ENCODE measurements around the gene SGMS1. TPM values are rescaled to one million over a fixed set of nuclear protein-coding genes. Genes with fewer than 3 reads are reported as not detected.
"Not testable (repeated sequence)": the region's sequence is repeated elsewhere in the genome, so short reads cannot be mapped to it uniquely, and the experiment has no call there.

The SGMS1 gene
- total RNA-seq, 1 donor from 2014 or later = 37.2 TPM

DNA sequence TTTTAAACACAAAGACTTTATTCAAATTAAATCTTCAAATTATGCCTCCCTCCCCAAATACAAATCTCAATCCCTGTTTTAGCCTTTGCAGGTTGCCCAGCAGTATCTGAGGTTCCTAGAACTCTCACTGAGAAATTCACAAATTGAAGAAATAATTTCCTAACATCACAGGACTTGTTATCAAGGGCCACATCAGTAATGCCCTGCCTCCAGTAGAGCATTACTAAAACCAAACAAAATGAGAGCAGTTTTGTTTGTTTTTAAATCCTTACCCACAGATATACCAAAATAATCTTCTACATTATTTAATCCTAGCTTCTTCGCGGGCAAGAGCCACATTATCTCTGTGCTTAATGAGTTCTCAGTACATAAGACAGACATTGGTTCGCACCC, 152.2 kb downstream of the SGMS1 start:
- DNase-seq (ENCODE audit: low spot score) = no peak

DNA sequence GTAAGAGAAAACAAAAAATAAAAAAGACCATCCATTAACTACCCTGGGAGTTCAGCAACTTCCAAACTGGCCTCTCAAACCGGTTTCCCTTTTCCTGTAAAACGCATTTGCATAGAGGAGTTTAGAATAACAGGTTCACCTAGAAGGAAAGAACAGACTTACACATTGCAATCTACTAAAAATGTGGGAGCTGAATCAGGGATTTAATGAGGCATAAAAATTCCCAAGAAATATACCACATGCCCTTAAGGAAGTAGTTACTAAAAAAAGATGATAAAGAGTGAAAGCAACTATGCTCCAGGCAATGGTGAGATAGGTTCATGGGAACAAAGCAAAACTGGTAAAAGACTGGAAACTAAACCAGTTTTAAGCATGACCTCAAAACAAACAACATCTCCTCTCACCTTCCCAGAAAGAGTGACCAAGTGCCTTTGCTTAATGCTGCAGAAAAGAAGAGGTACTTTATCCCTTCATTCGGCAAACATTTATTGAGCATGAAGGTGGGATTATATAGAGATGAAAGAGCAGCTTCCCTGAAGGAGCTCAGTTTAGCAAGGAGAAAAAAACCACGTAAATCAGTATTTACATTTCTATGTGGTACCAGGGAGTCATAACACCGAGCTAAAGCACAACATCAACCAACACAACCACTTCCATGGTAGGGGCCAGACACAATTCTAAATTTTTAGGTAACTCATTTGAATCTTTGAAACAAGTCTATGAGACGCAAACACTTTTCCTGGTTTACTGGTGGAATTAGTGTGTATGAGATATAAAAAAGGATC, 152.8 kb downstream of the SGMS1 start:
- no peak for DNase-seq (ENCODE audit: low spot score)

DNA sequence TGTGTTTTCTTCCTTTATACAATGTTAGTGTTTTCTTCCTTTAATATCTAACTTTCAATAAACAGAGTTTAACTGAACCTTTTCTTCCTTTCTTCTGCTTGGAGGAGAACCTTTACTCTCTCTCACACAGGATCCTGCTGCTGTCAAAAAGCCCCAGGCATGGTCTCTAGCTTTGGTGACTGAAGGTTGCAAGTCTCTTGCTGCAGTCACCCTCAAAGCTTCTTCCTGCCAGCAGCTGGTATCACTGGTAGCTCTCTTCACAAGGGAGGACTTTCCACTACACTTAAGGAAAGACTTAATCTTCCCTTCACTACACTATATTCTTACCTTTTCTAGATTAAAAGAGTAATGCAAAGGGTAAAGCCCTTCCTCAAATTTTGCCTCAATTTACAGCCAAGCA, 153.4 kb downstream of the SGMS1 start:
- no peak for DNase-seq (ENCODE audit: low spot score)

DNA sequence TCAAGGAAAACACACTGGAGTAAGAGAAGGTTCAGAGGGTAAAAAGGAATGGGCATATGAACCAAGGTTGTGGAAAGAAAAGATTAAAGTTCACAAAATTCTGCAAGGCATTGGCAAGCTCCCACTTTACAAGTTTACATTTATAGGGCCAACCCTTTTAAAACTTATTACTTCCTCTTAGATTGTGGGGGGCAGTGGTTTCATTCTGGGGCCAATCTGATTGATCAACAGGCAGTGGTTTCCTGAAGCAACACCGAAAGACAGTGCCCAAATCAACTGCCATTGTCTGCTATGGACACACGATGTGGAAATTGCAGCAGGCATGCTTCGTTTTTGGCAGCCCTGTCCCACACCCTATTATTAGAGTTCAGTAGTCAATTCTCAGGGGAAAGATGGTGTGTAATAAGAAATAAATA, 154.0 kb downstream of the SGMS1 start:
- no peak for DNase-seq (ENCODE audit: low spot score)

DNA sequence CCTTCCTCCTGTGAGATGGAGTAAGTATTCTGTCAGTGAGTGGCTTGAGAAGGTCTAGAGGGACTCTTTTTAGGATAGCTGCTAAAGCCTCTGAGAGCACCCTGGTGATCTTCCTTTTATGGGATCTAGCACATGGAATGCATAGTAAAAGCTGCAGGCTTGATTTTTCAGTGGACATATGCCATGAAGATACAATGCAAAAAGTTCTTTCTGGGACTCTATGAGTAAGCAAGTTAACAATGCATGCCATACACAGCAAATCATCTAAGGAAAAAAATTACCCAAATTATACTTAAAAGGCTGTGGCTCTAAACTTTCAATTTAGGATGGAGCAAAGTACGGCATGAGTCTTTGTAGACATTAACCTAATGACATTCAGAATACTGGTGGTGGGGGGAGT, 154.5 kb downstream of the SGMS1 start:
- DNase-seq (ENCODE audit: low spot score) = no peak

DNA sequence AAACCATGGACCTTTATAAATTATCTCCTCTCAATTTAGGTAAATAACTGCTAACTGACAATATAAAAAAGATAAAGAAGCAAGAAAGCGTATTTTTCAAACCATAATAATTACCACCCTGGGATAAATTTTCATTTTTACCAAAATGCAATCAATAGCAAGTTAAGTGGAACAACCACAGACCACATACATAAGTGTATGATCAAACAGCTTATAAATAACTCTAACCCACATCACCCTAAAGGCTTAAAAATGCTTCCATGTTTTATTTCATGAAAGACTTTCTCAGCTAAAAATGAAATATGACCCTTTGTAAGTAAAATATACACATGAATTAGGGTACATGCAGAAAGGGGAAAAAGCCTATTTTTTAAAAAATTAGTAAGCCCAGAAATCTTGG, 156.5 kb downstream of the SGMS1 start:
- DNase-seq (ENCODE audit: low spot score) = no peak

DNA sequence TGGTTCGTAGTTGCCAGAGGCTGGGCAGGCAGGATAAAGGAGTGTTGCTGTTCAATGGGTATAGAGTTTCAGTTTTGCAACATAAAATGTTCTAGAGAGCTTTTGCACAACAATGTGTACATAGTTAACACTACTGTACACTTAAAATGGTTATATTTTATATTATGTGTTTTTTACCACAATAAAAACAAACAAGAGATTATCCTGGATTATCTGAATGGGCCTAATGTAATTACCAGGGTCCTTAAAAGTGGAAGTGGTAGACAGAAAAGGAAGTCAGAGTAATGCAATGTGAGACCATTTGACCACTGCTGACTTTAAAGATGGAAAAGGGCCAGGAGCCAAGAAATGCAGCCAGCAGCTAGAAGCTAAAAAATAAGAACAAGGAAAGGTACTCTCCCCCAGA, 159.7 kb downstream of the SGMS1 start:
- no peak for DNase-seq (ENCODE audit: low spot score)

DNA sequence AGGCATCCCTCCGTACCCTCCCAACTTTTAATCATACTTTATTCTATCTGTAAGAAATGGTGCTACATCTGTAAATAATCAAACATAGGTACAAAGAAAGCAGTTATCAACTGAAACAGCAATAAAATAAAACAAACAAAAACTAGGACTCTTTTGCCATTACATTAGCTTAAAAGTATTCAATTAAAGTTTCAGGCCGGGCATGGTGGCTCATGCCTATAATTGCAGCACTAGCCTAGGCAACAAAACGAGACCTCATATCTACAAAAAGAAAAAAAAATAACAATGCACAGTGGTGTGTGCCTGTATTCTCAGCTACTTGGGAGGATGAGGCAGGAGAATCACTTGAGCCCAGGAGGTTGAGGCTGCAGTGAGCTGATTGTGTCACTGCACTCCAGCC, 161.9 kb downstream of the SGMS1 start:
- no peak for DNase-seq (ENCODE audit: low spot score)

DNA sequence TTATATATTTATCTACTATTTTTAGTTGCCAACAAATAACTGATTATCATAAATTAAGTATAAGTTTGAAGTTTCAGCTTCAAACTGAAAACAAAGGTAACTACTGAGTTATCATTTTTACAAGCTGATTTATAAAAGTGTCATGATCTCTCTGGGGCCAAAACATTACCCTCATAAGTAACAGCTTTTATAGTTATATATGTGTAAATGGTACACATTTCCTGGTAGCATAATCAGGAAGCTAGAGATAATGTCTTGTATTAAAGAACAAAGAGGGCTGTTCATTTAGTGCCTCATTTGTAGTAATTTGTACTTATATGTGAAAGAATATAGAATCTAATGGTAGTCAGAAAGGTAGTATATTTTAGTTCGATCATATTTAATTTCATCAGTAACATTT, 162.6 kb downstream of the SGMS1 start:
- DNase-seq (ENCODE audit: low spot score) = no peak

DNA sequence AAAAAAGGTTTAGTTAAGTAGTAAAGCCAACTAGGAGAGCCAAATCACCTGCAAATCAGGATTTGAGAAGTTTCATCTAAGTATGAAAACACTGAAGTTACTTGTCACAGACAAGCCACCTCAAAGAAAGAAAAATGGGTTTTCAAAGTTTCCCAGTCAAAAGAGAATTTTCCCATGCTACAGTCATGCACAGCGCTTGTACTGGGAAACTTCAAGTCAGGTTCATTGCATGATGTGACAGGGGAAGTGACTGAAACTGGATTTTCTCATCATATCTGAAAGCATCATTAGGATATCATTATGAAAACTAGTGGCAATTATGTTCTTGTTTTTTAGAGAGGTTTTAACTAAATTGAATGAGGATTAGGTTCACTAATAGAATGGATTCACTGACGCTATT, 167.0 kb downstream of the SGMS1 start:
- DNase-seq (ENCODE audit: low spot score) = no peak

DNA sequence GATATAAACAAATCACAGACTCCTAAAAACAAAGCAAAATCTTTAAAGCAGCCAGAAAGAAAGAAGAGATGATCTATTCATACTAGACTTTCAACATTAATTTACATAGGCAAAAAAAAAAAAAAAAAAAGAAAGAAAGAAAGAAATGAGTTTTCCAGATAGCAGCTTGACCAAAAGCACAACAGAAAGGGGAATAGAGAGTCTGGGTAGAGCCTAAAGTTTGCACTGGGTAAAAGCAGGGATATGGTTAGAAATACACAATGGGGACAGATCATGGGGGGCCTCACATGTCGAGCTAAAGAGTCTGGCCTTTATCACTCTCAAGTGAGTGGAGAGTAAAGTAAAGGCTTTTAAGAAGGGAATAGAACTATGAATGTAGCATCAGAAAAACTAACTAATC, 169.8 kb downstream of the SGMS1 start:
- no peak for DNase-seq (ENCODE audit: low spot score)

DNA sequence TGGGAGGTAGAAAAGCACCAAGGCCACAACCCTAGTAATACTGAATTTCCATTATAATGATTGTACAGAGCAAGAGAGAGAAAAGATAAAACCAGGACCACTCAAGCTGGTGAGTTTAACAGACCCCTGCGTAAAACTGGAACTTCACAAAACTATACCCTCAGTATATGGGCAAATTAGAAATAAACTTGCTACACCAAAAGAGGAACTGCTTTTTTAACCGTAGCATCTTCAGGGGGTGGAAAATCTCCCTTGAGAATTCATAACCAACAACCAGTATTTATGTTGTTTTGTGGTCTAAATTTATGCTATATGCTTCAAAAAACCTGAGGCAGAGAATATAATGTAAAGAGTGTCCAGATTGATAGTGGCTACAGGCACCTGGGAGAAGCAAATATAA, 171.2 kb downstream of the SGMS1 start:
- DNase-seq (ENCODE audit: low spot score) = no peak

DNA sequence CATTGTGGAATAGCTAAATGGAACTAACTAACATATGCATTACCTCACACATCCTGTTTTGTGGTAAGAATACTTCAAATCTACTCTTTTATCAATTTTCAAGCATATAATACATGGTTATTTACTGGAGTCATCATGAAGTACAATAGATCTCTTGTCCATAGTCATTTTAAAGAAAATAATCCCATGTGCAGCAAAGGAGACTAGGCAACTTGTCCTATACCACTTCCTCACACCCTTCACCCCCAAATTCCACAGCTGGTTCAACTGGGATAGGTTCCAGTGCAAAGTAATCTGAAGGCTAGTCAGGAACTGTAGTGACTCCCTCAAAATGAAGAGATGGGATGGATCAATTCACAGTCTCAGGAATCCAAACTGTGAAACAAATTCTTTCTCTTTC, 176.1 kb downstream of the SGMS1 start:
- no peak for DNase-seq (ENCODE audit: low spot score)

DNA sequence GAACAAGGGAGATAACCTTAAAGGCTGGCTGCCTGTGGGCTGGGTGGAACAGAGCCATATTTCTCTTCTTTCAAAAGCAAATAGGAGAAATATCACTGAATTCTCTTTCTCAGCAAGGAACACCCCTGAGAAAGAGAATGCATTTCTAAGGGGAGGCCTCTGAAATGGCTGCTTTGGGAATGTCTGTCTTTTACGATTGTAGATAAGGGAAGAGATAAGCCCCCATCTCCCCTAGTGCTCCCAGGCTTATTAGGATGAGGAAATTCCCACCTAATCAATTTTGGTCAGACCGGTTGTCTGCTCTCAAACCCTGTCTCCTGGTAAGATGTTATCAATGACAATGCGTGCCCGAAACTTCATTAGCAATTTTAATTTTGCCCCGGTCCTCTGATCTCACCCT, 178.0 kb downstream of the SGMS1 start:
- not testable (repeated sequence) for DNase-seq (ENCODE audit: low spot score)

DNA sequence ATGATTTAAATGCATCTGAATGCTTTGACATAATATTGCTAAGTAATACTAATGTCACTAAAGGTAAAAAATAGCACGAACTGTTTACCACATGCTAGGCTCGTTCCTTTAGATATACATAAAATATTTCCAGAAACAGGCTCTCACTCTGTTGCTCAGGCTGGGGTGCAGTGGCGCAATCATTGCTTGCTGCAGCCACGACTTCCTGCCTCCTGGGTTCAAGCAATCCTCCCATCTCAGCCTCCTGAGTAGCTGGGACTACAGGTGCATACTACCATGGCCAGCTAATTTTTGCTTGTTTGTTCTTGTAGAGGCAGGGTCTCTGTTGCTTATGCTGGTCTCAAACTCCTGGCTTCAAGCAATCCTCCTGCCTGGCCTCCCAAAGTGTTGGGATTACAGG, 183.3 kb downstream of the SGMS1 start:
- DNase-seq (ENCODE audit: low spot score) = no peak

DNA sequence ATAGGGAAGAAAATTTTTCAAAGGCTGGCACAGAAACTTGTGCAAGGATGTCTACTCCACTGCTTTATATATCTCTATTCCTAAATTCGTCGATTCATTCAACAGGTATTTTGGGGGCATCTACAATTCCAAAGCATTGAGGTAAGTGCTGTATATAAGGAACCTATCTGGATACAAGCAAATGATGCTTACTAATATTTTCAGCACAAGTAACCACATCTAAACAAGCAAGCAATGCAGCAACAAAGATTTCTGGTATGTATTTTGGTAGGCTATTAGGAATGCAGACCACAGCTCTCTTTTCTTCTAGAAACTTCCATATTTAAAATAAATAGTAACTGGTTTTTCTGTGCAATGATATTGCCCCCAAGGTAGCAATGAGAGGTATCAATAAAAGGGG, 183.9 kb downstream of the SGMS1 start:
- no peak for DNase-seq (ENCODE audit: low spot score)

DNA sequence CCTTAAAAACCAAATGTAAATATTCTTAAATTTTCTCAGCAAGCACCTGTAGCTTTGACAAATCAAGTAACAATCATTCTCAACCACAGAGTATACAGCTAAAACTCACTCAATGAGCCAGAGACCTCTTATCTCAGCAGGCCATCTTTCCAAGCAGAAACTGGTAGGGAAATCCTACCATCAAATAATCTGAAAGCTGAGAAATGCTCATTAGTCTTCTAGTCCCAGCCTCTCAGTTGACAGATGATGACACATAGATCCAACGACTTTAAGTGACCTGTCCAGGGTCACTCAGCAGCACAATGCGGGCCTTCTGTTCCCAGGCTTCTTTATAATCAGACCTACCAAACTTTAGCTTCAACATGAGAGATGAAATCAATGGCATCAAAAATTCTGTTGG, 184.6 kb downstream of the SGMS1 start:
- no peak for DNase-seq (ENCODE audit: low spot score)

DNA sequence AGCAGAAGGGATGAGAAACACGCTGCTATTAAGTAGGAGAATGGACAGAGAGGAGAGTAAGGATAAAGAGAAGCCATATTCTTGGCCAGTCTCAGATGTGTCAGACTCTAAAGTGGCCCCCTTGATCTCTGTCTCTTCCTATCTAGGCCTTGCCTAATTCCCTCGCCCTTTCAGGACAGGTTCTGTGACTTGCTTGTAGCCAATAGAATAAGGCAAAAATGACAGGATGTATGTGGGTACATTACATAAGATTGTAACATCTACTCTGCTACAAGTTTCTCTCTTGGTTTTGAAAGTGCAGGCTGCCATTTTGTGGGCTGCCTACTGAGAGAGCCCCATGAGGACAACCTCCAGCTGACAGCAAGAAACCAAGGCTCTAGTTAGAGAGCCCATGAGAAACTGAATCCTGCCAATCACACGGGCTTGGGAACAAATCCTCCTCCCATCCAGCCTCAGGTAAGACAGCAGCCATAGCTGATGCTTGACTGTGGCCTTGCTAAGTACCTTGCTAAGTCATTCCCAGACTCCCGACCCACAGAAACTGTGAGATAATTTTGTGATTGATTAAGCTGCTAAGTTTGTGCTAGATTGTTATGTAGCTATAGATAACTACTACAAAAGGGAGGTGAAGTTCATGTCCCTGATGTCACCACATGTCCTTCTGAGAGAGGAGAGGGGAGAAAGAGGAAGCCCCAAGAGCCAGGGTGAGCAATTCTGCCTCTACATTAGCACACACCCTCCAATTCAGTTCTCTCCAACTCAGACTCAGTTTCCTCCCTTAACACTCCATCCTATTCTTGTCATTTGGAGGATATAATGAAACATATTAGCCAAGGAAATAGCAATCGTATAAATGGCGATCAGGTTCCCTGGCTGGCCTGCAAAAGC, 185.5 kb downstream of the SGMS1 start:
- no peak for DNase-seq (ENCODE audit: low spot score)

DNA sequence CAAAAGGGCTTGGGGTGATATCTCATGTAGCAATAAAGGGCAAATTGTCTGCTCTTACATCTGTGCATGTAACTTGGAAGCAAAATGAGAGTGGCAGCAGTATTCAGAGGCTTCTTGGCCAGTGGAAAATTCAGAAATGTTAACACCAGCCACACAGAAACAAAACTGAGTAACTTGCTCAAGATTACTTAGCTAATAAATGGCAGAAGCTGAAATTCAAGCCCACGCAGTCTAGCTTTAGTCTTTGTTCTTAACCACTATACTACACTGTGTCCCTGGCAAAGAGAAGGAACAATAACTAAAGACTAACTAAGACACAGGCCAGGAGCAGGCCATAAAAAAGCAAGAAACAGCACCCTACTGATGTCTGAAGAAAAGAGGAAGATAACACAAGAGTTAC, 186.5 kb downstream of the SGMS1 start:
- DNase-seq (ENCODE audit: low spot score) = no peak

DNA sequence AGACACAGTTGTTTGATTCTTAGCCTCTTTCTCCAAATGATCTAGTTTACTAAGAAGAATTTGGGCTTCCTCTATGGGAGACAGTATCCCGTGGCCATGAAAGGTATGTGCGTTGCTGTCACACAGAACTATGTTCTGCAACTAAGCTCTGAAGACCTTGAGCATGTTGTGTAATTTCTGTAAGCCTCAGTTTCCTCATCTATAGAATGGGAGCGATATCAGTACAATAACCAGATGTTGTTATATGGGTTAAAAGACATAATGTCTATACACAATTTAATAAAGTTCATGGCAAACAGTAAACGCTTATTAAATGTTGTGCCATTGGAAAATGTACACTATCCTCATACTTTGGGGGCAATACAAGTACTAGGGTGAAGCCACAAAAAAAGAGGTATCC, 187.0 kb downstream of the SGMS1 start:
- DNase-seq (ENCODE audit: low spot score) = no peak

DNA sequence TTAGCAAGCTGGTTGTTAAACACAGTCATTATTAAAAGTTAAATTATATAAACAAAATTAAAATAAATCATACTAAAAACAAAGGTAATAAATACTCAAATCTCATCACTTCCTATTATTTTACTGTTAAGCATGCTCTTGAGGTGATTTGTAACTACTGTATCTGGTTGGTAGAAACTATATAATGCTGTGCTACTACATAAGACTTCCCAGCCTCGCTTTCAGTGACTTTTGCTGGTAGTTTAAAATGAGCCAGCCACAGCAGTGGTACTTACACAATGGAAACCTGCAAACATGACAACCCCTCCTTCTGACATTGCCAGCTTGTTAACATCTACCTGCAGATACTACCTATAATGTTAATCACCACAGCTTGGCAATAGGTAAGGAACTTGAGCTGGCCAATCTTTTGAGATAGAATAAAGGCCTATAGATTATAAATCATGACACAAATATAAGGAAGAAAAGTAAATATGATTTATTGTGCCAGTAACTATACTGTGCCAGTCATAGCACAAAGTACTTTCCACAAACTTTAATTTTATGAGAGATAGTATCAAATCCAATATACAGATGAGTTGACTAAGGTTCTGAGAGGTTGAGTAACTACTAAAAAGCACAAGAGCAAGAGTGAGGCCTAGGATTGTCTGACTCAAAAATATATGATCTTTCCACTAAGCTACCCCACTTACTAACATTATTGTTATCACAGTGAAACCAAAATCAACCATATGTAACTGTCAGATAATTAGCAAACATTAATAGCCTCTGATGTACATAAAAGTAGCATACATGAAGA, 191.3 kb downstream of the SGMS1 start:
- DNase-seq (ENCODE audit: low spot score) = no peak

DNA sequence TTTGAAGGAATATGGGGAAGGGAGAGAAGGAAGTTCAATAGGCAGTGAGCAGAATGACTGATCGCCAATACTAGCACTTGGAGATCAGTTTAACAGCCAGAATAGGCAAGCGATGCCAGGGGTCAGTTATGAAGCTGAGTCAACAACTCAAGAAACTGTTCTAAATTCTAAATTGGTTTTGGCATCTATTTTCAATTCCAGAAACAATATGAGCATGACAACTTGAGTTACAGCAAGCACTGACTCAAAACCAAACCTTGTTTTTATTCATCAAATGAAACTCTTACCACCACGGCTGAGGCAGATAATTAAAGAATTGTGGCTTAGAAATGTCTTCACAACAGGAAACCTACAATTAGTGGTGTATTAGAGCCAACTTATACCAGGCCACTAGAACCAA, 192.0 kb downstream of the SGMS1 start:
- no peak for DNase-seq (ENCODE audit: low spot score)

All from mesenteric fat pad (tissue), 1 donor.